Effector memory CD8-positive, alpha-beta T cell (primary cell): ENCODE results near the gene OXSR1.
"Not testable (repeated sequence)": the region's sequence is repeated elsewhere in the genome, so short reads cannot be mapped to it uniquely, and the experiment has no call there.

Experiments
- ATAC-seq: fragments of 150-1000 bp; cut with Tn5 transposase; replicated peaks from 2 replicates; pipeline ENCODE4 v1.10.0; 2021; ENCODE audit warnings: mild to moderate bottlenecking, moderate library complexity
- DNase-seq, 3 experiments: peaks; one replicate each; pipeline ENCODE4 v3.0.0; 2021
- H3K27ac Mint-ChIP-seq, 2 donors: one replicate each; pipeline ENCODE4 v1.8.0; 2022; ENCODE audit warnings: mild to moderate bottlenecking in 2 of 2, mixed read lengths in 2 of 2, moderate library complexity in 2 of 2
- H3K27me3 Mint-ChIP-seq, 2 donors: one replicate each; pipeline ENCODE4 v1.8.0; 2022; ENCODE audit warnings: mixed read lengths in 2 of 2
- H3K36me3 Mint-ChIP-seq: one replicate; pipeline ENCODE4 v1.8.0; 2022; ENCODE audit warnings: mild to moderate bottlenecking, moderate library complexity, mixed read lengths; ENCODE audit not compliant: insufficient read depth
- H3K4me1 Mint-ChIP-seq, 2 donors: one replicate each; pipeline ENCODE4 v1.8.0; 2022; ENCODE audit warnings: low read depth in 2 of 2, mixed read lengths in 2 of 2
- H3K4me3 Mint-ChIP-seq, 2 donors: one replicate each; pipeline ENCODE4 v1.8.0; 2022; ENCODE audit warnings: mild to moderate bottlenecking in 2 of 2, mixed read lengths in 2 of 2, moderate library complexity in 2 of 2
- H3K9me3 Mint-ChIP-seq, 2 donors: one replicate each; pipeline ENCODE4 v1.8.0; 2022; ENCODE audit warnings: mixed read lengths in 2 of 2

Gene OXSR1

DNA sequence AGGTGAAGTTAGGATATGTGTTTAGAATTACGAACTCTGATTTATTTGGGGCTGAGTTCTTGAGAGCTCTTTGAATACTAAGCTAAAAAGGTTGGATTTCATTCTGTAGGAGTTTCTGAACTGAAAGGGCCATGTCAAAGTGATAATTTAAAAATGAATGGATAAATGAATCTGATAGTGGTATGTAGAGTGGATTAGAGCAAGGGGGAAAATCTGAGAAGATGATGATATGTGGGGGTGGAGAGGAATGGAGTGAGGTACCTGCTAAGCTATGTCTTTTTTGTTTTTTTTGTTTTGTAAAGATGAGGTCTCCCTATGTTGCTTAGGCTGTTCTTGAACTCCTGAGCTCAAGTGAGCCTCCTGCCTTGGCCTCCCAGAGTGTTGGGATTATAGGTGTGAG is 55.7 kb downstream of the OXSR1 start:
- no peaks in the 10 kb centered on the region for H3K9me3 Mint-ChIP-seq
- peaks cover 3 to 22% of the 10 kb centered on the region in 2 donors for H3K4me1 Mint-ChIP-seq
- peaks cover 49% of the 10 kb centered on the region for H3K36me3 Mint-ChIP-seq
- no peaks in the 10 kb centered on the region for H3K27me3 Mint-ChIP-seq
- ATAC-seq (no peak), DNase-seq (no peak)
- H3K27ac Mint-ChIP-seq: peak overlapping the region; percentile 14 to 77
- no peak overlapping the region for H3K4me3 Mint-ChIP-seq

DNA sequence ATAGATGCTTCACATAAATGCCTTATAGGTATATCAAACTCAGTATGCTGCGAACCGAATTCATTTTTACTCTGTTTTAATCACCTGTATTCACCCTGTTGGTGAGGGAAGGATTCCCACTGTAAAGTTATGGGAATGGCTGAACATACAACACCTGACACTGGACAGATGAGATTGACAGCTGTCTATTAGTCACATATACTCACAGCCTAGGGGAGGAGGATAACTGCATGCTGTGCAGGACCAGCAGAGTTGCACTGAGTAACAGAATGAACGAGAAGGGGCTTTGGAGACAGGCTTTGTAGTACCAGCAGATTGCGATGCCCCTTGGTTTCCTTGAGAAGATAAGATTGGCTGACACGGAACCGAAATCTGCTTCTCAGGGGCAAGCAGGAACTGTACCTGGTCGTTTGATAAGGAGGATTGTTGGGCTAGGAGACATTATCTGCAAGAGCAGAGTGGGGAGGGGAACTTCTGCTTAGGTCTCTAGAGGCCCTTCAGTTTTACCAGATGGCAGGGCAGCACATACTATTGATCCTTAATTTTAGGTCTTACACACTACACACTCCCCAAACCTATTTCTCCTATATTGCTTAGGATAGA is 56.8 kb downstream of the OXSR1 start:
- Mint-ChIP-seq H3K27me3 (no peaks in the 10 kb centered on the region), H3K36me3 (peaks cover 45% of the 10 kb centered on the region), H3K4me1 (peaks cover 3 to 12% of the 10 kb centered on the region in 2 donors), H3K9me3 (no peaks in the 10 kb centered on the region), H3K4me3 (no peak overlapping the region), H3K27ac (no peak overlapping the region)
- no peak for ATAC-seq
- no peak for DNase-seq

DNA sequence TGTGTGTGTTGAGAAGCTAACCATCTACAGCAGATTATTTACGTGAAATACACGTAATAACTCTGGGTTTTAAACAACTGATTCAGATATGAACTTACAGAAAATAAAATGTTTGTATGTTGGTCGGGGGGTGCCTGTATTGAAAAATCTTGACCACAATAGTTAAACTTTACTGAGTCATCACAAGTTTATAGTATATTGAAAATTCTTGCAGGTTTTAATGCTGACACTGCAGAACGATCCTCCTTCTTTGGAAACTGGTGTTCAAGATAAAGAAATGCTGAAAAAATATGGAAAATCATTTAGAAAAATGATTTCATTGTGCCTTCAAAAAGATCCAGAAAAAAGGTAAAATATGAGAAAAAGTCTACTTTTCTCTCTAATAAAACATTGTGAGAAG is 59.0 kb downstream of the OXSR1 start:
- no peak for ATAC-seq
- no peaks in the 10 kb centered on the region for H3K9me3 Mint-ChIP-seq
- no peak overlapping the region for H3K27ac Mint-ChIP-seq
- no peak for DNase-seq
- H3K27me3 Mint-ChIP-seq: no peaks in the 10 kb centered on the region
- H3K4me3 Mint-ChIP-seq: no peak overlapping the region
- H3K4me1 Mint-ChIP-seq: peaks cover 5 to 7% of the 10 kb centered on the region in 2 donors
- H3K36me3 Mint-ChIP-seq: peaks cover 45% of the 10 kb centered on the region

DNA sequence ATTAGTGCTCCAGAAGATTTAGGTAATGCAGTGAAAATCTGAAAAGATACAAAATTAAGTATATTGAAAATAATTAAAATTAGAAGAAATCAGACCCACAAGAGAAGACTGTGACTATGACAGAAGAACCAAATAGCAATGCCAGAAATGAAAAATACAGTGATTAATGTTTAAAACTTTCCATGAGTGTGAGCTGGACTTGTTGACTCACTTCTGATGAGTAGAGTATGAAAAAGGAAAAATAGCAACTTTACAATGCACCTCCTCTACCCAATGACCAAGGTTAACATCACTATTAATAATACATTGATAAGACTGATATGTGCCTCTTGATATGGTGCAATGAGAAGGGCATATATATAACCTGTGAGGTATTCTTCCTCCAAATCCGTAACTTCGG is 60.9 kb downstream of the OXSR1 start:
- Mint-ChIP-seq H3K4me3 (no peak overlapping the region), H3K4me1 (peaks cover under 1 to 4% of the 10 kb centered on the region in 2 donors), H3K36me3 (peaks cover 48% of the 10 kb centered on the region), H3K27me3 (no peaks in the 10 kb centered on the region), H3K27ac (no peak overlapping the region), H3K9me3 (no peaks in the 10 kb centered on the region)
- ATAC-seq (no peak), DNase-seq (no peak)

DNA sequence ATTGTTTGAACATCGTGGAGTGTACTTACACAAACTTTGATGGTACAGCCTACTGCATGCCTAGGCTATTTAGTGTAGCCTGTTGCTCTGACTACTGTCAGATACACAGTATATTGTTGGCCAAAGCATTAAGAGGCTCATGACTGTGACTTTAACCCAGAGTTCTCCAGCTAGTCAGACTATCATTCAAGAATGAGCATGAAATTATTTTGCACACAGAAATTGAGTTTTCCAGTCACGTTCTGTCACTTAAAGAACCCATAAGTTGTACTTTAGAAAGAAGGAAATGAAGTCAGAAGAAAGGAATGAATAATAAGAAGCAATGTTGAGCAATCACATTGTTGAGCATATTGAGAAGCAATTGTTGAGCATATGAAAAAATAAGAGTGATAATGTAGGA is 62.7 kb downstream of the OXSR1 start:
- Mint-ChIP-seq H3K36me3 (peaks cover 46% of the 10 kb centered on the region), H3K4me1 (peaks cover 0 to 5% of the 10 kb centered on the region in 2 donors), H3K27ac (peak overlapping the region in 1 of 2 donors; percentile 8), H3K9me3 (no peaks in the 10 kb centered on the region), H3K4me3 (no peak overlapping the region), H3K27me3 (no peaks in the 10 kb centered on the region)
- no peak for DNase-seq
- ATAC-seq: no peak

DNA sequence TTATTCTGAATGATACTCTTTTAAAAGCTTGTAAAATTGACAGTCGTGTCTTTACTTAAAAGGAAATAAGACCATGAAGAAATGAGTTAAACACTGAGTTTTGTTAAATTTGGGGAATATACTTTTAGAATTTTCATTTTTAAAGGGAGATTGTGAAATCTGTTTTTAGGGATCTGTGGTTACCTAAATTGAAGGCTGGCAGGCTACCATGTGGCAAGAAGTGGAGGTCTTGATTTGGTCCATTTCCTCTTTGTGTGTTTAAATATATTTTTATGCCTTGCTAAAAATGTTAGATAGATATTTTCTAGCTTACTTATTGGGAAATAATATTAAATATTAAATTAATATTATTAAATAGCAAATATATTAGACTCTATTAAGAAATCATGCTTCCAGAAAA is 63.7 kb downstream of the OXSR1 start:
- H3K4me1 Mint-ChIP-seq: peaks cover 4 to 5% of the 10 kb centered on the region in 2 donors
- no peaks in the 10 kb centered on the region for H3K9me3 Mint-ChIP-seq
- no peaks in the 10 kb centered on the region for H3K27me3 Mint-ChIP-seq
- no peak overlapping the region for H3K27ac Mint-ChIP-seq
- H3K4me3 Mint-ChIP-seq: no peak overlapping the region
- DNase-seq (no peak), ATAC-seq (no peak)
- H3K36me3 Mint-ChIP-seq: peaks cover 38% of the 10 kb centered on the region

DNA sequence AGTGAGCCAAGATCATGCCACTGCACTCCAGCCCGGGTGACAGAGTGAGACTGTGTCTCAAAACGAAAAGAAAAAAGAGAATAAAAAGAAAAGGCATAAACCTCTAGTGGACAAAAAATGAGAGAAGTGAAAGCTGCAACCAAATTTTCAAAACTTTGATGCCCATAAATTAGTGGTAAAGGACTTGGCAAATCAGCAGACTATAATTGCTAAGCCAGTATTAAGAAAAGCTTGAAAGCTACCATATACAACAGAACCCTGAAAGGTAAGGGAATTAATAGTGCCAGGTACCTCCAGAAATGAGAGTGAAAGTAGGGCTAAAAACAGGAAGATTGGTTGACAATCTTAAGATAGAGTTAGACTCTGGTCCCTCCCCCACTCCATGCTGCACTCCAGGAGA is 67.4 kb downstream of the OXSR1 start:
- Mint-ChIP-seq H3K4me3 (no peak overlapping the region), H3K9me3 (no peaks in the 10 kb centered on the region), H3K27me3 (no peaks in the 10 kb centered on the region), H3K27ac (no peak overlapping the region), H3K36me3 (peaks cover 31% of the 10 kb centered on the region), H3K4me1 (peaks cover 4 to 5% of the 10 kb centered on the region in 2 donors)
- DNase-seq (no peak), ATAC-seq (no peak)

DNA sequence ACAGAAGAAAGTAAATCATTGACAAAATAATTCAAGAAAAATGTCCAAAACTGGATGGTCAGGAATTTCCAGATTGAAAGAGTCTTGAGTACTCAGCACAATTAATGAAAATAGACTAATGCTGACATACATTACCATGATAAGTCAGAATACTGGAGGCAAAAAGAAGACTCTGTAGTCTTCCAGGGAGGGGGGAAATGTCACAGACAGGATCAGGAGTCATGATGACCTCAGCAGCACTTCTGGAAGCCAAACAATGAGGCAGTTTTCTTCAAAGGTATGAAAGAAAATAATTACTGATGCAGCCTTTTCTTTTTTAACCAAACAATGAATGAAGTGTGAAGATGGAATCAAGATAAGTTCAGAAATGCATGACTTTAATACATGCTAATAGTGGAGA is 70.1 kb downstream of the OXSR1 start:
- H3K9me3 Mint-ChIP-seq: peaks cover 0 to 8% of the 10 kb centered on the region in 2 donors
- DNase-seq: no peak
- H3K4me3 Mint-ChIP-seq: no peak overlapping the region
- H3K36me3 Mint-ChIP-seq: peaks cover 32% of the 10 kb centered on the region
- peaks cover 1 to 4% of the 10 kb centered on the region in 2 donors for H3K4me1 Mint-ChIP-seq
- H3K27me3 Mint-ChIP-seq: no peaks in the 10 kb centered on the region
- no peak for ATAC-seq
- no peak overlapping the region for H3K27ac Mint-ChIP-seq

DNA sequence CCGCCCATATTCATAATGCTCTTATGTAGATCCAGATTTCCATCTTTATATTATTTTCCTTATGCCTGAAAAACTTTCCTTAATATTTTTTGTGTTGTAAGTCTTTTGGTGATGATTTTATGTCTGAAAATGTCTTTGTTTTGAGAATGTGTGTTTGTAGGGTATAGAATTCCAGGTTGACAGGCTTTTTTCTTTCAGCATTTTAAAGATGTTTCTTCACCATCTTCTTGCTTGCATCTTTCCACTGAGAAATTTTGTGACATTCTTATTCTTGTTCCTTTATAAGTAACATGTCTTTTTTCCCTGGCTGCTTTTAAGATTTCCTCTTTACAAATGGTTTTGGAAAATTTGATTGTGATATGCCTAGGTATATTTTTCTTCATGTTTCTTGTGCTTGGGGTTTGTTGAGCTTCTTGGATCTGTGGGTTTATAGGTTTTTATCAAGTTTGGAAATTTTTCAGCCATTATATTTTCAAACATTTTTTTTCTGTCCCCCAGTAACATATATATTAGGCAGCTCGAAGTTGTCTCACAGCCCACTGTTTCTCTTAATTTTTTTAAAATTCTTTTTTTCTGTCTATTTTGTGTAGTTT is 73.2 kb downstream of the OXSR1 start:
- Mint-ChIP-seq H3K27me3 (no peaks in the 10 kb centered on the region), H3K9me3 (peaks cover 0 to 8% of the 10 kb centered on the region in 2 donors), H3K36me3 (peaks cover 35% of the 10 kb centered on the region), H3K27ac (no peak overlapping the region), H3K4me1 (peaks cover 0 to 4% of the 10 kb centered on the region in 2 donors), H3K4me3 (no peak overlapping the region)
- no peak for ATAC-seq
- no peak for DNase-seq

DNA sequence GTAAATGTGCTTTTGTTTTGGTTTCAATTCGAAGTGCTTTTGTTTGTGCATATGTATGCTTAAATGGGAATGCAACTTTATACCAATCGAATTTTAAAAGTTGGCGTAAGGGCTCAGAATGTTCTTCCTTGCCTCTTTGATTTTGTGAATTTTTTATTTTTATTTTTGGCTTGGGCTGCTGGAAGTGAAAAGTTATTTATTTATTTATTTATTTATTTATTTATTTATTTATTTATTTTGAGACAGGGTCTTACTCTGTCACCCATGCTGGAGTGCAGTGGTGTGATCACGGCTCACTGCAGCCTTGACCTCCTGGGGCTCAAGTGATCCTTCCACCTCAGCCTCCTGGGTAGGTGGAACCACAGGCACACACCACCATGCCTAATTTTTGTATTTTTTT is 77.5 kb downstream of the OXSR1 start:
- not testable (repeated sequence) for DNase-seq, H3K4me3 Mint-ChIP-seq, H3K9me3 Mint-ChIP-seq, ATAC-seq, H3K27me3 Mint-ChIP-seq, H3K4me1 Mint-ChIP-seq
- peak overlapping the region in 1 of 2 donors; percentile 74 for H3K27ac Mint-ChIP-seq
- H3K36me3 Mint-ChIP-seq: peaks cover 40% of the 10 kb centered on the region

DNA sequence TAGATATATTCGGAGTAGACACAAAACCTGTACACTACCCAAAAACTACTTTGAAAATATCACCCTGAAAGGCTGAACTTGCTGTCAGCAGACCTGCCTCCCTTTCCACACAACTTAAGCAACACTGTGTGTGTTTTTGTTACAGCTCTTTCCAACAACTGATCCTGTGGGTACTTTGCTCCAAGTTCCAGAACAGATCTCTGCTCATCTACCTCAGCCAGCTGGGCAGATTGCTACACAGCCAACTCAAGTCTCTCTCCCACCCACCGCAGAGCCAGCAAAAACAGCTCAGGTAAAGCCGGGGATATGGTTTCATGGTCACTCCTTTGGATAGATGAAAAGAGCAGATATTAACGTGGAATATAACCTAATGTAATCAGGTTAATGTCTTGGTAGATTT is 80.6 kb downstream of the OXSR1 start:
- no peak for ATAC-seq
- DNase-seq: no peak
- no peaks in the 10 kb centered on the region for H3K27me3 Mint-ChIP-seq
- no peak overlapping the region for H3K4me3 Mint-ChIP-seq
- H3K36me3 Mint-ChIP-seq: peaks cover 41% of the 10 kb centered on the region
- peak overlapping the region in 1 of 2 donors; percentile 32 for H3K27ac Mint-ChIP-seq
- H3K4me1 Mint-ChIP-seq: peaks cover 2 to 11% of the 10 kb centered on the region in 2 donors
- no peaks in the 10 kb centered on the region for H3K9me3 Mint-ChIP-seq

DNA sequence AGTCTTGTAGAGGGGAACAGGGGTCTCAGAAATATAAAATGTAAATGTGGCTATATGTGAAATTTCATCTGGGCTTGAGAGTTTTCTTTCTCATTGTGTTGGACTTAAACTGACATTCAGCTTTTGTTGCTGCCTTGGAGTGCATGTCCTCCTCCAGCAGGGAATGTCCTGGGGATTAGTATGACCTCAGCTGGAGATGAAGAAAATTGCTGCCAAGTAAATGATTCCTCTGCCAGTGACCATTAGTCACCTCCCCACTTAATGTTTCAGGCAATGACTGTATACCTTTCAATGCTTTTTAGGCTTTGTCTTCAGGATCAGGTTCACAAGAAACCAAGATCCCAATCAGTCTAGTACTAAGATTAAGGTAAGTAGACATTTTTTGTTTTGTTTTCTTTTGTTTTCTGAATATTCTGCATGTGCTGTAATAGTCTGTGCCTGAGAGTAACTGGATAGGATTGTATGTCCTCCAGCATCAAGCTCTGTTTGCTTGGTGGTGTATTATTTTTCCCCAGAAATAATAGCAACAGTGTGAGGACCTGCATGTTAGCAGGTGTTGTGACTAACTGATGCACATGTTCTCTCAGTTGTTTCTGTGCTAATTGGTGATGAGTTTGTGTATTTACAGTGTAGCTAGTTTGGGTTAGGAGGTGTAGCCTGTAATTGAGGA is 82.2 kb downstream of the OXSR1 start:
- DNase-seq: no peak
- H3K4me3 Mint-ChIP-seq: no peak overlapping the region
- peaks cover 47% of the 10 kb centered on the region for H3K36me3 Mint-ChIP-seq
- H3K4me1 Mint-ChIP-seq: peaks cover 2 to 11% of the 10 kb centered on the region in 2 donors
- peak overlapping the region; percentile 63 to 88 for H3K27ac Mint-ChIP-seq
- no peaks in the 10 kb centered on the region for H3K9me3 Mint-ChIP-seq
- no peak for ATAC-seq
- no peaks in the 10 kb centered on the region for H3K27me3 Mint-ChIP-seq

DNA sequence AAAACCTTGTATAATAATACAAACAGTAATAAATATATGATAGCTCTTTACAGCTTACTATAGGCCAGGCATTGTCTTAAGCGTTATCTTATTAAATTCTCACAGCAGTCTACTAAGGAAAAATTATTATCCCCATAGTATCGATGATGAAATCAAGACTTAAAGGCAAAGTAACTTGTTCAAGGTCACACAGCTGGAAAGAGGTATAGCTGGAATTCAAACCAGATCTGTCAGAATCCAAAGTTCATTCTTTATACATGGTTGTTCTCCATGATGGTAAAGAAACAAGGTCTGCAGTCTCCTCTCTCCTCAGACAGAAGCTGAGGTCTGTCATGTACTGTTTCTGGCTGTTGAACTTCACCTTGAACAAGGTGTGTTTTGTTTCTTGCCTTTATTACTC is 84.9 kb downstream of the OXSR1 start:
- H3K27ac Mint-ChIP-seq: no peak overlapping the region
- no peaks in the 10 kb centered on the region for H3K9me3 Mint-ChIP-seq
- peaks cover 57% of the 10 kb centered on the region for H3K36me3 Mint-ChIP-seq
- no peak overlapping the region for H3K4me3 Mint-ChIP-seq
- DNase-seq: no peak
- no peaks in the 10 kb centered on the region for H3K27me3 Mint-ChIP-seq
- no peak for ATAC-seq
- peaks cover 2 to 10% of the 10 kb centered on the region in 2 donors for H3K4me1 Mint-ChIP-seq

DNA sequence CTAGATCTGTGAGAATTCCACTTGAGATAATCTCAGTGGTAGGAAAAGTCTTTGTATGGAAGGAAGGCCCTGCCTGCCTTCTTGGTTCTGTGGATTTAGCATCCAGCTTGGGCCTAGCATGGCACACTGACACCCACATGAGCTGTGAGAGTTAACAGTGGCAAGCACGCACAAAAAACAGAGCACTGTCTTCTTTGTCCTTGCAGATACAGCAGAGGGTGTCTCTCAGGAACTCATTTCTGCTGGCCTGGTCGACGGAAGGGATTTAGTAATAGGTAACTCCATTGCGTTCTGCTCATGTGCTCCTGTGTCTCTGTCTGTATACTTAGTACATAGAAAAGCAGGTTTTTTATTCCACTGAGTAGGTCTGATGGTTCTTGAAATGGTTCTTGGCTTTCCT is 85.9 kb downstream of the OXSR1 start:
- Mint-ChIP-seq H3K9me3 (no peaks in the 10 kb centered on the region), H3K4me1 (peaks cover 2 to 10% of the 10 kb centered on the region in 2 donors), H3K27ac (peak overlapping the region in 1 of 2 donors; percentile 44), H3K36me3 (peaks cover 52% of the 10 kb centered on the region), H3K27me3 (no peaks in the 10 kb centered on the region), H3K4me3 (no peak overlapping the region)
- DNase-seq: no peak
- ATAC-seq: no peak
